B cell (primary cell): ENCODE results near the gene FUT6. TPM values are rescaled to one million over a fixed set of nuclear protein-coding genes. Genes with fewer than 3 reads are reported as not detected.

Experiments
- ATAC-seq: fragments of 200-7000 bp; cut with Tn5 transposase; one replicate; pipeline ENCODE4 v1.10.0; 2021; ENCODE audit warnings: low read depth, mild to moderate bottlenecking, moderate number of reproducible peaks, moderate library complexity
- CTCF ChIA-PET: fragments of 350-600 bp; sonication (Branson Sonifier 250); formaldehyde crosslinking; loops from one replicate; lab custom pipeline; 2021; ENCODE audit warnings: antibody characterized with exemption, inconsistent platforms; lab: Charles Lee
- POLR2A ChIA-PET: fragments of 350-600 bp; sonication (Branson Sonifier 250); formaldehyde crosslinking; loops from one replicate; lab custom pipeline; 2021; ENCODE audit warnings: antibody characterized with exemption; lab: Charles Lee
- DNase-seq: peaks from one replicate; pipeline ENCODE4 v3.0.0; 2013
- H2AFZ ChIP-seq: 2 replicates; pipeline ENCODE4 v1.6.1; 2012; ENCODE audit warnings: mild to moderate bottlenecking, low read depth, low read length; ENCODE audit not compliant: insufficient read depth, poor library complexity, severe bottlenecking
- H3K27ac ChIP-seq, 2 donors: 1 replicate in 1 of 2; 2 replicates in 1 of 2; pipeline ENCODE4 v1.5.1; 2012 to 2013; ENCODE audit warnings: low read length in 2 of 2, mild to moderate bottlenecking in 2 of 2, moderate library complexity in 1 of 2
- H3K27me3 ChIP-seq, 4 experiments: fragments of 200-600 bp in 1 of 4; sonication (generic) in 1 of 4; replicated peaks in 1 of 4; 1 replicate in 2 of 4; 2 replicates in 2 of 4; pipeline versions ENCODE4 v1.6.1 to v1.7.0; 2013 to 2016; ENCODE audit warnings: low read length in 3 of 4, mild to moderate bottlenecking in 2 of 4, mixed read lengths in 1 of 4, moderate library complexity in 1 of 4; ENCODE audit not compliant: insufficient read depth in 4 of 4, control insufficient read depth in 3 of 4; ENCODE audit errors: control extremely low read depth in 1 of 4
- H3K36me3 ChIP-seq, 2 experiments: replicated peaks in 1 of 2; 1 replicate in 1 of 2; 2 replicates in 1 of 2; pipeline versions ENCODE4 v1.6.1 to v1.7.1; 2013; ENCODE audit warnings: low read length in 1 of 2; ENCODE audit not compliant: insufficient read depth in 2 of 2, control insufficient read depth in 1 of 2; ENCODE audit errors: control extremely low read depth in 1 of 2, extremely low read depth in 1 of 2
- H3K4me1 ChIP-seq, 2 donors: fragments of 200-600 bp in 1 of 2; sonication (generic) in 1 of 2; 1 replicate in 1 of 2; 2 replicates in 1 of 2; pipeline versions ENCODE4 v1.5.1 to v1.6.1; 2013 to 2017; ENCODE audit warnings: low read length in 2 of 2; ENCODE audit not compliant: control insufficient read depth in 2 of 2, insufficient read depth in 2 of 2
- H3K4me2 ChIP-seq: replicated peaks from 2 replicates; pipeline ENCODE3; 2012; ENCODE audit warnings: mild to moderate bottlenecking, low read depth, low read length; ENCODE audit not compliant: poor library complexity, severe bottlenecking
- H3K4me3 ChIP-seq, 5 experiments: fragments of 200-600 bp in 1 of 5; sonication (generic) in 1 of 5; 1 replicate in 3 of 5; 2 replicates in 2 of 5; pipeline versions ENCODE4 v1.5.1 to v1.7.0; 2011 to 2016; ENCODE audit warnings: low read length in 4 of 5, mild to moderate bottlenecking in 4 of 5, low read depth in 2 of 5, control low read depth in 1 of 5, moderate library complexity in 1 of 5; ENCODE audit not compliant: insufficient read depth in 1 of 5; ENCODE audit errors: control extremely low read depth in 1 of 5, extremely low read depth in 1 of 5
- H3K79me2 ChIP-seq: fragments of 200-600 bp; sonication (generic); one replicate; pipeline ENCODE4 v1.6.0; 2016; ENCODE audit warnings: low read length; ENCODE audit not compliant: control insufficient read depth, insufficient read depth
- H3K9ac ChIP-seq: fragments of 200-600 bp; sonication (generic); 2 replicates; pipeline ENCODE4 v1.6.1; 2017; ENCODE audit warnings: mild to moderate bottlenecking, low read length, moderate library complexity
- H3K9me3 ChIP-seq, 3 donors: one replicate each; pipeline versions ENCODE4 v1.6.1 to v1.7.1; 2013; ENCODE audit warnings: low read length in 2 of 3; ENCODE audit not compliant: control insufficient read depth in 2 of 3, insufficient read depth in 1 of 3; ENCODE audit errors: control extremely low read depth in 1 of 3
- H4K20me1 ChIP-seq: 2 replicates; pipeline ENCODE4 v1.6.0; 2012; ENCODE audit warnings: mild to moderate bottlenecking, low read length; ENCODE audit not compliant: insufficient read depth, control insufficient read depth, poor library complexity, severe bottlenecking
- H3K27ac Mint-ChIP-seq: one replicate; pipeline ENCODE4 v1.8.0; 2021; ENCODE audit warnings: mixed read lengths
- H3K27me3 Mint-ChIP-seq: one replicate; pipeline ENCODE4 v1.8.0; 2021; ENCODE audit warnings: mixed read lengths
- H3K4me1 Mint-ChIP-seq: one replicate; pipeline ENCODE4 v1.8.0; 2021; ENCODE audit warnings: mixed read lengths
- H3K4me3 Mint-ChIP-seq: one replicate; pipeline ENCODE4 v1.8.0; 2021; ENCODE audit warnings: mixed read lengths
- H3K9me3 Mint-ChIP-seq: one replicate; pipeline ENCODE4 v1.8.0; 2022; ENCODE audit warnings: mixed read lengths; ENCODE audit not compliant: insufficient read depth
- EZH2 ChIP-seq: IDR thresholded peaks from 2 replicates; pipeline ENCODE4 v1.6.1; 2012; ENCODE audit warnings: borderline replicate concordance, low read depth, mild to moderate bottlenecking, moderate library complexity, low read length; ENCODE audit not compliant: insufficient read depth, poor library complexity, severe bottlenecking
- WGBS: methylation state at CpG from one replicate; pipeline ENCODE4 v1.1.5; 2013; ENCODE audit warnings: missing lambda C conversion rate; ENCODE audit not compliant: insufficient coverage; 5-methylcytosine and 5-hydroxymethylcytosine counted together
- intact Hi-C: fragments of 100-400 bp; cut with micrococcal nuclease; formaldehyde crosslinking; loops from one replicate; pipeline ENCODE4 v1.10.0; 2022
- polyA plus RNA-seq: library from polyadenylated mRNA; depleted of rRNA; stranded (reverse); fragments of >200 nt; gene quantifications from 2 replicates; pipeline ENCODE4 v1.2.3, GENCODE V29; 2012
- total RNA-seq, 2 donors: library from RNA; stranded (reverse); fragments of 120-200 nt in 1 of 2; gene quantifications; 1 replicate in 1 of 2; 2 replicates in 1 of 2; pipeline versions ENCODE4 v1.2.3 to v1.2.4, GENCODE V29; 2013 to 2022
- TF ChIP-seq, protein P1 (sequence below): fragments of 200-600 bp; IDR thresholded peaks from one replicate; pipeline ENCODE4 v1.8.0; 2022; ENCODE audit warnings: antibody characterized with exemption, mild to moderate bottlenecking

Gene FUT6
- total and polyA plus RNA-seq, 2 donors (not counting 1 experiment from before 2014, with no cell fraction given) = 0.03 TPM; not detected in 1

DNA sequence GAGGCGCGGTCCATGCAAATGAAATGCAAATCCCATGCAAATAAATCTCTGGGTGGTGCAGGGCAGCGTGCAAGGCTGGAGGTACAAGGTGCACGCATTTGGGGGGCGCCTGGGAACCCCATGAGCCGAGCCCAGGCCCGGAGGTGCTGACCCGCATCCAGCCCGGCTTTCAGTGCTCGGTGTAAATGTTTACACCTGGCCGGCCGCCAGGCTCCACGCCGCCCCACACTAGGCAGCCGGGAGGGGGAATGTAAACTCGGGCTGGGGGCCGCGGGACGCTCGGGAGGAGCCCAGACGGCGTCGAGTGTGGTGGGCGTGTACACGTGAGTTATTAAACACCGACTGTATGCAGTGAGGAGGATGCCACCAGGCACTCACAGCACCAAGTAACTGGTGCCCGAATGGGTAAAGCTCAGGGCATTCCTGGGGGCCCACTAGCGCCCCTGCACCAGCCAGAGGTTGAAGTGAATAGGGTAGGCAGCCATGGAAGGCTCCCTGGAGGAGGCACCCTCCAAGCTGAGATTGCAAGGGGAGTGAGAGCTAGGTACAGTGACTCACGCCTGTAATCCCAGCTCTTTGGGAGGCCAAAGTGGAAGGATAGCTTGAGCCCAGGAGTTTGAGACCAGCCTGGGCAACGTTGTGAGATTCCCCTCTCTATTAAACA is 17.2 kb downstream of the FUT6 start:
- Histone ChIP-seq H3K36me3 (no peaks in the 10 kb centered on the region), H3K4me3 (no peak overlapping the region), H4K20me1 (no peaks in the 10 kb centered on the region), H3K4me2 (no peak overlapping the region), H3K27me3 (peaks cover 0 to 3% (median 0%) of the 10 kb centered on the region in 4 experiments), H3K27ac (no peak overlapping the region), H3K79me2 (no peaks in the 10 kb centered on the region), H3K9me3 (peaks cover 0 to 37% (median 0%) of the 10 kb centered on the region in 3 donors), H3K4me1 (peaks cover 5 to 10% of the 10 kb centered on the region in 2 donors), H2AFZ (no peak overlapping the region), H3K9ac (no peak overlapping the region)
- ChIA-PET POLR2A (no interaction called here), CTCF (no interaction called here)
- intact Hi-C loops = no loop called here
- no peaks in the 10 kb centered on the region for H3K9me3 Mint-ChIP-seq
- DNase-seq (no peak), ATAC-seq (no peak)
- TF ChIP-seq, protein P1, sequence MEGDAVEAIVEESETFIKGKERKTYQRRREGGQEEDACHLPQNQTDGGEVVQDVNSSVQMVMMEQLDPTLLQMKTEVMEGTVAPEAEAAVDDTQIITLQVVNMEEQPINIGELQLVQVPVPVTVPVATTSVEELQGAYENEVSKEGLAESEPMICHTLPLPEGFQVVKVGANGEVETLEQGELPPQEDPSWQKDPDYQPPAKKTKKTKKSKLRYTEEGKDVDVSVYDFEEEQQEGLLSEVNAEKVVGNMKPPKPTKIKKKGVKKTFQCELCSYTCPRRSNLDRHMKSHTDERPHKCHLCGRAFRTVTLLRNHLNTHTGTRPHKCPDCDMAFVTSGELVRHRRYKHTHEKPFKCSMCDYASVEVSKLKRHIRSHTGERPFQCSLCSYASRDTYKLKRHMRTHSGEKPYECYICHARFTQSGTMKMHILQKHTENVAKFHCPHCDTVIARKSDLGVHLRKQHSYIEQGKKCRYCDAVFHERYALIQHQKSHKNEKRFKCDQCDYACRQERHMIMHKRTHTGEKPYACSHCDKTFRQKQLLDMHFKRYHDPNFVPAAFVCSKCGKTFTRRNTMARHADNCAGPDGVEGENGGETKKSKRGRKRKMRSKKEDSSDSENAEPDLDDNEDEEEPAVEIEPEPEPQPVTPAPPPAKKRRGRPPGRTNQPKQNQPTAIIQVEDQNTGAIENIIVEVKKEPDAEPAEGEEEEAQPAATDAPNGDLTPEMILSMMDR = no peak
- no peak for TF ChIP-seq EZH2
- H3K4me3 Mint-ChIP-seq = no peak overlapping the region
- H3K4me1 Mint-ChIP-seq = peaks cover 7% of the 10 kb centered on the region
- WGBS = 74% methylated on average over 27 of the region's 30 CpGs
- no peak overlapping the region for H3K27ac Mint-ChIP-seq
- H3K27me3 Mint-ChIP-seq = peaks cover 13% of the 10 kb centered on the region

GRCh38 chr19:5821521-5822180 is 17.9 kb downstream of the FUT6 start:
- Mint-ChIP-seq H3K4me3 (no peak overlapping the region), H3K4me1 (peaks cover 3% of the 10 kb centered on the region), H3K27ac (no peak overlapping the region), H3K27me3 (peaks cover 18% of the 10 kb centered on the region), H3K9me3 (no peaks in the 10 kb centered on the region)
- Histone ChIP-seq H3K9ac (no peak overlapping the region), H3K4me3 (no peak overlapping the region), H3K27me3 (no peaks in the 10 kb centered on the region), H3K27ac (no peak overlapping the region), H3K36me3 (no peaks in the 10 kb centered on the region), H4K20me1 (no peaks in the 10 kb centered on the region), H3K4me1 (peaks cover under 1 to 3% of the 10 kb centered on the region in 2 donors), H3K9me3 (peaks cover 0 to 30% (median 0%) of the 10 kb centered on the region in 3 donors), H3K4me2 (no peak overlapping the region), H3K79me2 (no peaks in the 10 kb centered on the region), H2AFZ (no peak overlapping the region)
- ATAC-seq = no peak
- WGBS = 79% methylated on average over 5 of the region's 8 CpGs
- ChIA-PET CTCF (no interaction called here), POLR2A (interaction anchor here (0.5 kb wide), 1 partner anchor 269 kb away, joined by 6 read pairs; no protein-coding TSS in a partner anchor)
- DNase-seq = no peak
- intact Hi-C loops = no loop called here
- no peak for TF ChIP-seq EZH2
- TF ChIP-seq, protein P1 = no peak
